Measurements from ENCODE around the gene SYTL4.

The SYTL4 gene

DNA sequence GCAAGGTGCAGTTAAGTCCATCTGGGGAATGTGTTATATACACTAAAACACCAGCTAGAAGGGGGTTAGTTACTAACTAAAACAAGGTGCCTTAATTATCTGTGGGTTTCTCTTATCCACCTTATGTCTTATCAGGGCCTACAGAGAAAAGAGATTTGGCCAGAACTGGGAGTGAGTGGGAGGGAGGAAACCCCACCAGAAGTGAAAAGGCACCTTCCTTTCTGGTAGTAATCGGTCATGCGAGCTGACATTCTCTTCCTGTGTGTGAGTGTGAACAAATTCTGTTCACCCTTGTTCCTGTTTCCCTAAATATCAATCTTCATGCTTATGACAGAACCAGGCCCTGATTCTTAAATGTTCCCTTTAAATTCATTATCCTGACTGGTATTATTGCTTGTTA lies 44.4 kb downstream of the SYTL4 start:
- DNase-seq, result no peak

DNA sequence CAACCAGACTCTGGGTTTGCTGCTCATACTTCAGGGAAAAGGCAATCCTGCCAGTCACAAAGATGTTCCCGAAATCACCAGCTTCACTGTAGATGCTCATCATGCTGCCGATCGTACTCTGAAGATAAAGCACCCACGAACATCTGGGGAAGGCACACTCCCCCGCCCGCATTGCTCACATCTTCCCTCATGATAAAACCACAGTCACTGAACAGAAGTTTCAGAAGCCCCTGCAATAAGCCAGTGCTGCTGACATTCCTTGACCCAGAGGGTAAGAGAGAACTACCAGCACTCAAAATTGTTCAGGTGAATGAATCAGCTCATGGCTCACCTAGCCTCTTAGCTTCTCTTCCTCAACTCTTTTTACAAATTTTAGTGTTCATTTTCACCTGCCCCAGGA lies 44.8 kb downstream of the SYTL4 start:
- DNase-seq, result no peak

- DNase-seq, result no peak
Observed at GRCh38 chrX:100685997-100686305, 46.0 kb downstream of the SYTL4 start.

DNA sequence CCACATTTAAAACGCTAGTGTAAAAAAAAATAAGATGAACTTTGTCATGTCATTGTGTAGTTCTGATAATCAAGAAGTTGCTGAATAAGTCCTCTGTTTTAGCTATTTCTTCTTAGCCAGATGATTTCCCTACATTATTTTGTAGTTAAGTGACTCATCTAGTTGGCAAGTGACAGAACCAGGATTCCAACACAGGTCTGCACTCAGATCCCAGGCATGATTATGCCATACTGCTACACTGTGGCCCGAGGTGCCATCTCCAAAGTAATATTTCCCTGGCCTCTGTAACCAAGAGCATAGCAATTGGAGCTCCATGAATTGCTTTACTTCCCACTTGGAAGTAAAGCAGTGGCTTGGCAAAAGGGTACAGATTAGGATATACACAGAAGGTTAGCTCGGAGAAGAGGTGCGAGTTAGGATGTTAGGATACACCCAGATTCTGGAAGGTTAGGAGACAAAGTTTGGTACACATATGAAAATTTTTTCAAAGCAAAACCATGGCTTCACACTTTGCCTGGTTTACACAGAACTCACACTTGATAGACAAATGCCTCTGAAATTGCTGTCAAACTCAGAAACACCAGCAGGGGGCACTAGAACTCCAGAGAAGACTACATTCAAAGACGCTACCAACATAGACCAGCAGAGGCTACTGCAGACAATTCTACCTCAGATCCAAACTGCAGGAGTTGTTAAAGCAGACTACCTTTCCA lies 46.5 kb downstream of the SYTL4 start:
- DNase-seq, result no peak

DNA sequence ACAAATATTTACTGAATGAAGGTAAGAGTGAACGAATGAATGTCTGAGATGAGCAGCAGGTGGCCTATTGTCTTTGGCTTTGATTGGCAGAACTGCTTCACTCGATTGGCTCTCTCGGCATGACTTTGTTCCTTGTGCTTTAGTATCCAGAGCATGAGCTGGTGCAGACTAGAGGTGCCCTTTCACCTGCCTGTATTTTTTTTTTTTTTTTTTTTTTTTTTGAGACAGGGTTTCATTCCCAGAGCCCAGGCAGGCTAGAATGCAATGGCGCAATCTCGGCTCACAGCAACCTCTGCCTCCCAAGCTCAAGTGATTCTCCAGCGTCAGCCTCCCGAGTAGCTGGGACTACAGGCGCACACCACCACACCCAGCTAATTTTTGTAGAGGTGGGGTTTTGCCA lies 49.0 kb downstream of the SYTL4 start:
- no peak for DNase-seq

GRCh38 chrX:100681599-100681998 lies 50.3 kb downstream of the SYTL4 start:
- DNase-seq, result no peak

DNA sequence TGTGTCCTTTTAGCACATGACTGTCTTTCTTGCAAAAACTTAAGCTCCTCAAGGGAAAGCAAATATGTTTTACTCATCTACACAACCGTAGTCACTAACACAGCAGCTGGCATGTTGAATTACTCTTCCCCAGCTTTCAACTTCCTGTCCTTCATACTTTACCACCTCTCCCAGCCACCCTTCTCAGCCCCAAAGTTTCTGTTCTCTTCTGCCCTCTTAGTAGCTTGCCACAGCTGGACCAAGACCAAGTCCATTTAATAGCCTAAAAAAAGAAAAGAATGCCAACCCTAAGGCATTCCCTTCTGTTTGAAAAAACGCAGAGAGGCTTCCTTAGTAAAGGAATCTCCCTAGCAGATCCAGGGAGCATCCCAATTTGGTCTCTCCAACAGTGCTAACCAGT lies 51.2 kb downstream of the SYTL4 start:
- no peak for DNase-seq

DNA sequence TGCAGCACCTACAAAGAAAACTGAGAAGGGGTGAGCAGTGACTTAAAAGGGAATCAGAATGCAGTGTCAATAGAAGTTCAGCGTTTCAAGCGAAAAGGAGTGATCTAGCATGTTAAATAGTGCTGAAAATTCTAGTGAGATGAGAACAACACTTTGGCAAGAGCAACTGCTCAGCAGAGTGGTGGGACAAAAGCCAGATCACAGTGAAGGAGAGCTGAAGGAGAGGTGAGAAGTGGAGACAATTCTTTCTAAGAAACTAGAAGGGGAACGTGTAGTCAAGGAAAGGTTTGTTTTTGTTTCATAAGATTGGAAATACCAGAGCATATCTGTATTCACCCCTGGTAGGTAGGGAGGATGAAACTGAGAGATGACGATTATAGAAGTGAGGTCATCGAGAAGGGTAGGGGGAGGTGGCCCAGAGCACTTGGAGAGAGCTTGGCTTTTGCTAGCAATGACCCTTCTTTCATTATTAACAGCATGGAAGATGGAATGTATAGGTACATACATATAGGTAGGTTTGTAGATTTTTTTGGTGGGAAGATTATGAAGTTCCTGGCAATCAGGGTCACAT lies 54.2 kb downstream of the SYTL4 start:
- no peak for DNase-seq

GRCh38 chrX:100674705-100675104 lies 57.2 kb downstream of the SYTL4 start:
- no peak for DNase-seq

DNA sequence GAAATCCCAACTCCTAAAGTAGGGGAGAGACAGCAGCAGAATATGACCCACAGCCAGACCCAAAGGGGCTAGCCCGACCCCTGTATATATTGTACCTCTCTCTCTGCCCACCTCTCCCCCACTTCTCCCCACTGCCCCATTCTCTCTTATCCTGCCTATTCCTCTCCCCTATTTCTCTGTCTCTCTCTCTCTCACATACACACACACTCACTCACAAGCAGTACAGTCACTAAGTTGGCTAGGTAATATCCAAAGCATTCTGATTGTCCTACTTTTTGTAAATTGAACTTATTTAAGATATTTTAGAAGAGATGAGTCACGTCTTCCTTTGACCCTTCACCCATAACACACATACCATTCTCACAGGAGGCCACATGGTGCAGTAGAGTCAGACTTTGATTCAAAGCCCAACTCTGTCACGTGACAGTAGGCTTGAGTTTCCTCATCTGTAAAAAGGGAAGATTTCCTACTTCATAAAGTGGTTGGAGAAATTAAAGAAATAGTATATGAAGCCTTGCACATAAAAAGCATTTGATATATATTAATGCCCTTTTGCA lies 58.4 kb downstream of the SYTL4 start:
- DNase-seq, result no peak

DNA sequence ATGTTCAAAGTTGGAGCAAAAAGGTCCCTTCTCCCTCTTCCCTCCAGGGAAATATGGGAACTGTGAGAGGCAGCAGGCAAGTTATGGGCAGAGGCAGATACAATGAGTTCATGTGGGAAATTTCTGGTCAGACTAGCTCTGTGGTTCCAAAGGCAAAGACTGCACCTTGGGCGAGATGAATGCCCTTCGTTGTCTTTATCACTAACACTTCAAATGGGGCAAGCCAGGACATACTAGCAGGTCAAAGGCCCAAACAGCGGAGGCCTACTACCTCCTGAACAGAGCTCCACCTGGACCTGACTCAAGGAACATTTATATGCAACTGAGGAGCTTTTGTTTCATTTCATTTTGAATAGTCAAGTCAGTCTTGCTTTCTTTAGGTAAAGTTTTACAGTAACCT lies 59.0 kb downstream of the SYTL4 start:
- DNase-seq, result no peak

DNA sequence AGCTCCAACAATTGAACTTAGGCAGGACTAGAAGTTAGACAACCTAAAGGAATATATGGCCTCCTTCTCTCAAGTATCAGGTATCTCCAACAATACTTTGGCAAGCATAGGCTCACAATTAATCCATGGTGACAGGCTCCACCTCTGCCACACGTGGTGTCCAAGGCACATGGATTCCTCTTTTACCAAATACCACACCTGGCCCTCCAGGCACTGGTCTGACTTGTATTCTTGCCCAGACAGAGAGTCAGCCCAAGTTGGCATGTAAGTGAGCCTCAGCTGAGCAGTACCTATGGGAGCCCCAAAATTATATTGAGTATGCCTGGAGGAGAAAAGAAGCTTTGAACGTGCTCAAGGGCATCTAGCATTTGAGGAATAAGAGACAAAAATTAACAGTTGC lies 68.3 kb downstream of the SYTL4 start:
- DNase-seq, result no peak

DNA sequence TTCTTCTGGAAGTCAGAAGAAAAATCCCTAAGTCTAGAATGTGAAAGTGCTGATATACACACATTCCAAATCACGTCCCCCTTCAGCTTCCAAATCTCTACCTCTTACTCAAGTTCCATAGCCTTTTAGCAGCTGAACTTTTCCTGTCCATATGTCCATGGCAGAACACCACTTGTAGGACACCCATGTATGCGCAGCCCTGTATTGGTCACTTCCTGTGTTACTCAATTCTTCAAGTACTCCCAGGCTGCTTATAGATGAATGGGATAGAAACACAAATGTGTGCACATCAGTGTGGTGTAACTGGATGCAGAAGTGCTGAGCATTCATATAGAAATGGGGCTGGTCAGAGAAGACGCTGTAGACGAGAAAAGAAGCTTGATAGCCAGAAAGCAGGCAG lies 69.1 kb downstream of the SYTL4 start:
- DNase-seq, result no peak

- no peak for DNase-seq
Observed at GRCh38 chrX:100662170-100662569, 69.8 kb downstream of the SYTL4 start.

GRCh38 chrX:100659431-100660137 lies 72.3 kb downstream of the SYTL4 start:
- no peak for DNase-seq

- no peak for DNase-seq
Observed at GRCh38 chrX:100658941-100659381, 73.0 kb downstream of the SYTL4 start.

GRCh38 chrX:100654261-100654660 lies 77.7 kb downstream of the SYTL4 start:
- no peak for DNase-seq

GRCh38 chrX:100652266-100652665 lies 79.7 kb downstream of the SYTL4 start:
- DNase-seq, result no peak

GRCh38 chrX:100650841-100651240 lies 81.1 kb downstream of the SYTL4 start:
- DNase-seq, result no peak

DNA sequence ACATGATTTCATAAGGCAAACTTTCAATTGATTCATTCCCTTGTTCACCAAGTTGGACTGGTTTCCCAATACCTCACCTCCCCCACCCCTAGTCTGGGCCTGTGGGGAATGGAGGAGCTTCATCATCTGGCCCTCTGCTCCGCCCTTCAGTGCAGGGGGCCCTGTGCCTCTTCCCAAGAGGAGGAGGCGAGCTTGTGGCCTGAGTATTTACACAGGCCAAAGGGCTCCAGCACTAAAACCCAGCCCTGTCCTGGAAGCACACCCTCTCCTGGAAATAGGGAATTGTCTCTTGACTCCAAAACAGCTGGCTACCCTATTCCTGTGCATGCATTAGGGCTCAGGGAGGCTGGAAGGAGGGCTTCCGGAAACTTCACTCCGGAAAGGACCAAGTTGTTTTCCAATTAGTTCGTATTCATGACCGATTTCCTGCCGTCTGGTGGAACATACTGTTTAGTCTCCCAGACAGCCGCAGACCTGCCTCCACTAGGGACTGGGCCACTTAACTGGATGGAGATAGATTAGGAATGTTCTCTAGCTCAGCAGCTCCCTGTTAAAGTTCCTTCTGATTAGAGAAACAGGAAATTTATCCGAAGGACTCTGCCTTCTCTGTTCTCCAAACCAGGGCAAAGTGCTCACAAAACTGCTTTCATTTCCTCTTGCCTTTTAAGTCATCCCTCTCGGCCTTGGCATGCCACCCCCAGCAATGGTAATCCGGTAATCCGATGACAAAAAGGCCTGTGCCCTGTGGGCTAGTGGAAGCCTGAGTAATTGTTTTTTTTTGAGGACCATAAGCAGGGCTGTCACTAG lies 82.2 kb downstream of the SYTL4 start:
- no peak for DNase-seq

DNA sequence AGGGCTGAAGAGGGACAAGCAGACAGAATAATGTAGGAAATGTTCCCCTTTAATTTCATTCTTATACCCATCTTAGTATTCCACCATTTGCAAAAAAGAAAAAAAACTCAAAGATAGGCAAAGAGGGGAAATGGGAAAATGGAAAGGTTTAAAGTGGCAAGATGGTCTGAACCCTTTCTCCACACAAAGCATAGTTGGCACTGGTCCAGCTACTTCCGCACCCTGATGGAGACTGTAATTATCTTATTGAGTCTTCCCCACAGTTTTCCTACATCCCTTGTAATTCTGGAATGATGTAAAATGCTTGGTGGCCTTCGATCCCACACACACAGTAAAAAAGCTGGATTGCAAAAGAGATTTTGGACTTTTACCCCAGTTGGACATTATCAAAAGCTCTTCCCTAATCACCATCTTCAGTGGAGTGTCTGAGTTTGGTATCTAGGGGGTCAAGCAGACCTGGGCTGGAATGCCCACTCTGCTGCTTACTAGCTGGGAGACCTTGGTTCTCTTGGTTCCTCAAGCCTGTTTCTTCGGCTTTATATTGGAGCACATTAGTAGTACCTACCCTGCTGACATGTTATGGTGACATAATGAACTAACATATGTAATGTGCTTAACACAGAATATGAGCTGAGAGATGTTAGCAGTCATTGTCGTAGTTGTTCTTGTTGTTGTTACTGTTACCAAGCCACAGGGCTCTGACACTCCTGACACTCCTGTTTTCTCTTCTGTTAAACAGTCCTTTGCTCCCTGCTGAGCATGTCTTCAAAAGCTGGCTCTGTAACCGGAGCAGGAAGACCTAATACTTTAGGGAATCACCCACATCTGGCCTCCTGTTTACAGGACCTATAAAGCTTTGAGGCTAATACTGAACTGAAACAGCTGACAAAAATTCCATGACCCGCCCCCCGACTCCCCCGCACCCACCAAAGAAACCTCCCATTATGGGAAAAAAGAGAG lies 83.2 kb downstream of the SYTL4 start:
- no peak for DNase-seq

DNA sequence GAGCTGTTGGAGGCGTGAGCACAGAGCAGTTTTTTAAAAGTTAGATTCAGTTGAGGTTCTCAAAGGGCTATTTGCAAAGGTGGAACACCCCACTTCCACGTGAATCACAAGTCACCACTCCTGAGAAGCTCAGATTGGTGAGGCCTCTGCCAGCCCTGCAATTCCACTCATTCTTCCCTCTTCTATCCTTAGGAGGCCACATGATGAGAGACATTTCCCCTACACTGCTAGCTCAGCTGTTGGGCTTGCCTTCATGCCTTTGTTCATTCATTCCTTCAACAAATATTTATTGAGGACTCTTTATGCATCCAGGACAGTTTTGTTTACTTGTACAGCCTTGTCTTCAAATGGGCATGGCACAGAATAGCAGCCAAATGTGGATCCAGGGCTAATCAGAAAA lies 84.2 kb downstream of the SYTL4 start:
- no peak for DNase-seq

Data from cortex of kidney (tissue), 1 donor.